HepG2 (cell line): ENCODE measurements around the gene CNTFR. TPM values are rescaled to one million over a fixed set of nuclear protein-coding genes. Genes with fewer than 3 reads are reported as not detected.

Experiments used
- BRD4 ChIP-seq: sonication (generic); formaldehyde crosslinking; IDR thresholded peaks from 2 replicates; pipeline ENCODE4 v1.4.0; 2020; ENCODE audit warnings: missing genetic modification reagents
- CC2D1A ChIP-seq: sonication (generic); formaldehyde crosslinking; IDR thresholded peaks from 2 replicates; pipeline ENCODE4 v1.8.1; 2023; ENCODE audit warnings: mild to moderate bottlenecking, missing genetic modification reagents
- CEBPG ChIP-seq: IDR thresholded peaks from 2 replicates; pipeline ENCODE4 v1.6.1; 2016
- DMAP1 ChIP-seq: IDR thresholded peaks from 2 replicates; pipeline ENCODE4 v1.6.1; 2016
- EEA1 ChIP-seq: sonication (generic); formaldehyde crosslinking; IDR thresholded peaks from 2 replicates; pipeline ENCODE4 v1.5.1; 2020; ENCODE audit warnings: mild to moderate bottlenecking, missing genetic modification reagents, borderline replicate concordance
- HOXA7 ChIP-seq: sonication (generic); formaldehyde crosslinking; IDR thresholded peaks from 2 replicates; pipeline ENCODE4 v1.8.1; 2022; ENCODE audit warnings: mild to moderate bottlenecking, missing genetic modification reagents, moderate library complexity
- JUN ChIP-seq: sonication (generic); formaldehyde crosslinking; IDR thresholded peaks from 2 replicates; pipeline ENCODE4 v1.4.0; 2020; ENCODE audit warnings: mild to moderate bottlenecking, missing genetic modification reagents
- JUNB ChIP-seq: sonication (generic); formaldehyde crosslinking; IDR thresholded peaks from 2 replicates; pipeline ENCODE4 v1.8.0; 2022; ENCODE audit warnings: missing genetic modification reagents, mild to moderate bottlenecking, borderline replicate concordance
- MAFG ChIP-seq: sonication (generic); formaldehyde crosslinking; IDR thresholded peaks from 2 replicates; pipeline ENCODE4 v1.5.1; 2020; ENCODE audit warnings: mild to moderate bottlenecking, missing genetic modification reagents
- MIXL1 ChIP-seq: IDR thresholded peaks from 2 replicates; pipeline ENCODE4 v1.6.1; 2016
- NAIF1 ChIP-seq: sonication (generic); formaldehyde crosslinking; IDR thresholded peaks from 2 replicates; pipeline ENCODE4 v1.5.0; 2020; ENCODE audit warnings: mild to moderate bottlenecking, missing genetic modification reagents, borderline replicate concordance
- NFKBIZ ChIP-seq: IDR thresholded peaks from 2 replicates; pipeline ENCODE4 v1.6.1; 2018; ENCODE audit warnings: missing genetic modification reagents, missing compliant biosample characterization
- NKX3-1 ChIP-seq: sonication (generic); formaldehyde crosslinking; IDR thresholded peaks from 2 replicates; pipeline ENCODE4 v1.5.0; 2020; ENCODE audit warnings: missing genetic modification reagents
- PAF1 ChIP-seq: IDR thresholded peaks from 2 replicates; pipeline ENCODE4 v1.6.1; 2016; ENCODE audit warnings: missing genetic modification reagents, missing compliant biosample characterization
- SETDB1 ChIP-seq: sonication (generic); formaldehyde crosslinking; IDR thresholded peaks from 2 replicates; pipeline ENCODE4 v1.5.1; 2020; ENCODE audit warnings: missing genetic modification reagents, mild to moderate bottlenecking, borderline replicate concordance
- SKI ChIP-seq: fragments of 450-650 bp; IDR thresholded peaks from one replicate; pipeline ENCODE4 v1.6.1; 2018; ENCODE audit warnings: mild to moderate bottlenecking; ENCODE audit not compliant: partially characterized antibody
- WIZ ChIP-seq: sonication (generic); formaldehyde crosslinking; IDR thresholded peaks from 2 replicates; pipeline ENCODE4 v1.5.1; 2020; ENCODE audit warnings: mild to moderate bottlenecking, missing genetic modification reagents
- ZNF234 ChIP-seq: sonication (generic); formaldehyde crosslinking; conservative IDR thresholded peaks from 2 replicates; pipeline ENCODE4 v1.5.1; 2020; ENCODE audit warnings: mild to moderate bottlenecking, missing genetic modification reagents
- ZNF281 ChIP-seq: sonication (generic); formaldehyde crosslinking; IDR thresholded peaks from 2 replicates; pipeline ENCODE4 v1.4.0; 2020; ENCODE audit warnings: missing genetic modification reagents, borderline replicate concordance
- ZNF34 ChIP-seq: sonication (generic); formaldehyde crosslinking; IDR thresholded peaks from 2 replicates; pipeline ENCODE4 v1.4.0; 2020; ENCODE audit warnings: mild to moderate bottlenecking, missing genetic modification reagents, borderline replicate concordance
- ZNF484 ChIP-seq: sonication (generic); formaldehyde crosslinking; IDR thresholded peaks from 2 replicates; pipeline ENCODE4 v1.5.1; 2020; ENCODE audit warnings: mild to moderate bottlenecking, low read depth, missing genetic modification reagents, borderline replicate concordance
- ZNF556 ChIP-seq: sonication (generic); formaldehyde crosslinking; IDR thresholded peaks from 2 replicates; pipeline ENCODE4 v1.4.0; 2020; ENCODE audit warnings: mild to moderate bottlenecking, missing genetic modification reagents, borderline replicate concordance
- ZNF709 ChIP-seq: sonication (generic); formaldehyde crosslinking; IDR thresholded peaks from 2 replicates; pipeline ENCODE4 v1.5.0; 2020; ENCODE audit warnings: mild to moderate bottlenecking, missing genetic modification reagents
- ZNF775 ChIP-seq: sonication (generic); formaldehyde crosslinking; IDR thresholded peaks from 2 replicates; pipeline ENCODE4 v1.4.0; 2020; ENCODE audit warnings: missing genetic modification reagents, mild to moderate bottlenecking, moderate library complexity, borderline replicate concordance
- ZZZ3 ChIP-seq: sonication (generic); formaldehyde crosslinking; IDR thresholded peaks from 2 replicates; pipeline ENCODE4 v1.4.0; 2020; ENCODE audit warnings: missing genetic modification reagents, mild to moderate bottlenecking, borderline replicate concordance
- polyA plus RNA-seq, 8 experiments: library from polyadenylated mRNA; depleted of rRNA in 3 of 8; stranded (reverse) in 7 of 8; unstranded in 1 of 8; fragments of >200 nt; fragmentation: Illumina TruSeq in 4 of 8; extraction: Trizol in 4 of 8; gene quantifications; 2 replicates each; pipeline versions ENCODE4 v1.2.1 to v1.2.3, GENCODE V29; 2011 to 2016; ENCODE audit warnings: low read depth in 4 of 8, missing spikeins in 1 of 8, mixed read lengths in 1 of 8; ENCODE audit not compliant: insufficient read depth in 1 of 8
- total RNA-seq, 5 experiments: library from RNA; depleted of rRNA; stranded (reverse); fragments of >200 nt; fragmentation: Illumina TruSeq; extraction: Trizol; gene quantifications; 2 replicates each; pipeline ENCODE4 v1.2.3, GENCODE V29; 2016; ENCODE audit warnings: low read depth in 1 of 5
- TF ChIP-seq, protein P1 (sequence below): sonication (generic); formaldehyde crosslinking; IDR thresholded peaks from 2 replicates; pipeline ENCODE4 v1.4.0; 2020; ENCODE audit warnings: missing genetic modification reagents, mild to moderate bottlenecking, borderline replicate concordance
- TF ChIP-seq, protein P2 (sequence below): IDR thresholded peaks from 2 replicates; pipeline ENCODE4 v1.6.1; 2016

CNTFR gene
- total and polyA plus RNA-seq, 2 of the 13 experiments (the other 11 are each of a cell fraction or from before 2014, with no cell fraction given), result not detected

DNA sequence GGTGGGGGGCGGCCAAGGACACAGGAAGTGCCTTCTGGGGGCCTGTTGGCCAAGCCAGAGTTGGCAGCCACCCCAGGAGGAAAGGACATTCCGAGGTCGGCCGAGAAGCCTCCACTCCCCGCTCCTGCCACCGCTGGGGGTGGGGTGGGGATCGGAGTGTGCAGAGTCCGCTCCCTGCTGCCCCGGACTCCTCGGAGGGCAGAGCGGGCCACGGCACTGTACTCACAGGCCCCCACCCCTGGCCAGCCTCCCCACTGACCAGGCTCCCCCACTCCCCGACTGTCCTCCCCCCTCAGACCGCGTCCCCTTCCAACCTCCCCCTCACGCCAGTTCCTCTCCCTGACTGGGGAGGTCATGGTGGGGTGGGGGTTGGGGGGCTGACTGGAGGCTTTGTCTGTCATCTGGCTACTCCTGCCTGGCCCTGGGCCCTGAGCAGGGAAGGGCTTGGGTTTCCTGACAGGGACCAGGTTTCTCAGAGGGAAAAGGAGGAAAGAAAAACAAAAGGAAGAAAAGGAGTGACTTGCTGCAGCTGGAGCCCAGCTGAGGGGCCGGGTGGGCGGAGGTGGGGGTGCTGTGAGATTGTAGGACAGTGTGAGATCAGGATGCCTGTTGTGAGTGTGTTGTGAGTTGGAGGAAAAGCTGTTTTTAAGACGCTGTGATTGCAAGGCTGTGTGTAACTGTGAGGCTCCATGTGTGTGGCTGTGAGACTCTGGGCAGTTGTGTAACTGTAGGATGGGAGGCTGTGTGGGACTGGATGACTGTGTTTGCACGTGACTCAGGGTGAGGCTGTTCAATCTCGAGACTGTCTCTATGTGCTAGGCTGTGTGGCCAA, 29.7 kb downstream of the CNTFR start (continued):
- TF ChIP-seq, protein P1, sequence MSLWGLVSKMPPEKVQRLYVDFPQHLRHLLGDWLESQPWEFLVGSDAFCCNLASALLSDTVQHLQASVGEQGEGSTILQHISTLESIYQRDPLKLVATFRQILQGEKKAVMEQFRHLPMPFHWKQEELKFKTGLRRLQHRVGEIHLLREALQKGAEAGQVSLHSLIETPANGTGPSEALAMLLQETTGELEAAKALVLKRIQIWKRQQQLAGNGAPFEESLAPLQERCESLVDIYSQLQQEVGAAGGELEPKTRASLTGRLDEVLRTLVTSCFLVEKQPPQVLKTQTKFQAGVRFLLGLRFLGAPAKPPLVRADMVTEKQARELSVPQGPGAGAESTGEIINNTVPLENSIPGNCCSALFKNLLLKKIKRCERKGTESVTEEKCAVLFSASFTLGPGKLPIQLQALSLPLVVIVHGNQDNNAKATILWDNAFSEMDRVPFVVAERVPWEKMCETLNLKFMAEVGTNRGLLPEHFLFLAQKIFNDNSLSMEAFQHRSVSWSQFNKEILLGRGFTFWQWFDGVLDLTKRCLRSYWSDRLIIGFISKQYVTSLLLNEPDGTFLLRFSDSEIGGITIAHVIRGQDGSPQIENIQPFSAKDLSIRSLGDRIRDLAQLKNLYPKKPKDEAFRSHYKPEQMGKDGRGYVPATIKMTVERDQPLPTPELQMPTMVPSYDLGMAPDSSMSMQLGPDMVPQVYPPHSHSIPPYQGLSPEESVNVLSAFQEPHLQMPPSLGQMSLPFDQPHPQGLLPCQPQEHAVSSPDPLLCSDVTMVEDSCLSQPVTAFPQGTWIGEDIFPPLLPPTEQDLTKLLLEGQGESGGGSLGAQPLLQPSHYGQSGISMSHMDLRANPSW, result no peak
- 0 out of 2 replicates have a peak, but pooled peaks have one; percentile 20 for TF ChIP-seq CEBPG (CRISPR knock-in tag)
- no peak for TF ChIP-seq BRD4 (CRISPR knock-in tag)
- TF ChIP-seq ZNF281 (CRISPR knock-in tag), result peak; percentile 73; the same call in 1 of the 2 replicates
- TF ChIP-seq NKX3-1 (CRISPR knock-in tag), result no peak
- no peak for TF ChIP-seq MAFG (CRISPR knock-in tag)
- TF ChIP-seq ZNF234, result no peak
- no peak for TF ChIP-seq CC2D1A (CRISPR knock-in tag)
- TF ChIP-seq DMAP1 (CRISPR knock-in tag), result no peak
- TF ChIP-seq ZNF709 (CRISPR knock-in tag), result no peak
- TF ChIP-seq NAIF1 (CRISPR knock-in tag), result no peak
- no peak for TF ChIP-seq ZNF484 (CRISPR knock-in tag)
- no peak for TF ChIP-seq HOXA7 (CRISPR knock-in tag)
- TF ChIP-seq, protein P2, sequence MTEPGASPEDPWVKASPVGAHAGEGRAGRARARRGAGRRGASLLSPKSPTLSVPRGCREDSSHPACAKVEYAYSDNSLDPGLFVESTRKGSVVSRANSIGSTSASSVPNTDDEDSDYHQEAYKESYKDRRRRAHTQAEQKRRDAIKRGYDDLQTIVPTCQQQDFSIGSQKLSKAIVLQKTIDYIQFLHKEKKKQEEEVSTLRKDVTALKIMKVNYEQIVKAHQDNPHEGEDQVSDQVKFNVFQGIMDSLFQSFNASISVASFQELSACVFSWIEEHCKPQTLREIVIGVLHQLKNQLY (CRISPR knock-in tag), result no peak
- no peak for TF ChIP-seq PAF1 (CRISPR knock-in tag)
- TF ChIP-seq JUN, result no peak
- no peak for TF ChIP-seq SETDB1
- TF ChIP-seq ZNF556 (CRISPR knock-in tag), result no peak
- TF ChIP-seq ZZZ3, result no peak
- no peak for TF ChIP-seq MIXL1 (CRISPR knock-in tag)
- no peak for TF ChIP-seq EEA1 (CRISPR knock-in tag)
- no peak for TF ChIP-seq SKI
- TF ChIP-seq WIZ, result no peak
- TF ChIP-seq ZNF775 (CRISPR knock-in tag), result no peak
- TF ChIP-seq NFKBIZ (CRISPR knock-in tag), result no peak
- TF ChIP-seq JUNB (CRISPR knock-in tag), result 0 out of 2 replicates have a peak, but pooled peaks have one; percentile 15
- TF ChIP-seq ZNF34 (CRISPR knock-in tag), result no peak
